Measurements from ENCODE around the gene DDRGK1. TPM values are rescaled to one million over a fixed set of nuclear protein-coding genes. Genes with fewer than 3 reads are reported as not detected.

The DDRGK1 gene
- polyA plus RNA-seq, 3 donors: 39.9 to 42.7 (median 42.6) TPM

GRCh38 chr20:3227936-3228749 lies 23.7 kb upstream of the DDRGK1 start:
- Histone ChIP-seq H3K4me1 (ENCODE audit: control insufficient read depth in 1 of 2, insufficient read depth in 2 of 2, low read length in 2 of 2) (no peaks in the 10 kb centered on the region), H3K27me3 (ENCODE audit: control insufficient read depth in 2 of 2, insufficient read depth in 2 of 2, low read length in 2 of 2) (no peaks in the 10 kb centered on the region), H3K79me2 (ENCODE audit: insufficient read depth, low read length) (no peaks in the 10 kb centered on the region), H3K27ac (ENCODE audit: low read depth in 1 of 2, low read length in 2 of 2) (no peak overlapping the region), H3K4me3 (replicated peaks in 1 of 3; ENCODE audit: low read depth in 2 of 3, low read length in 3 of 3) (no peak overlapping the region), H3K9me3 (replicated peaks in 1 of 2; ENCODE audit: control insufficient read depth in 1 of 2, insufficient read depth in 1 of 2, low read length in 2 of 2) (no peaks in the 10 kb centered on the region), H2AFZ (ENCODE audit: insufficient read depth, low read depth, low read length, poor library complexity, severe bottlenecking) (no peak overlapping the region), H3K4me2 (replicated peaks; ENCODE audit: extremely low read depth, low read length, poor library complexity, severe bottlenecking) (no peak overlapping the region), H4K20me1 (ENCODE audit: insufficient read depth, low read length) (no peaks in the 10 kb centered on the region), H3K9ac (ENCODE audit: insufficient read depth, low read length, poor library complexity, severe bottlenecking) (no peak overlapping the region), H3K36me3 (replicated peaks in 1 of 2; ENCODE audit: control insufficient read depth in 1 of 2, insufficient read depth in 2 of 2, low read length in 2 of 2) (peaks cover 6 to 15% of the 10 kb centered on the region in 2 donors)
- TF ChIP-seq CTCF (IDR thresholded peaks at IDR 0.05): no peak
- Mint-ChIP-seq H3K36me3 (peaks cover 15 to 24% of the 10 kb centered on the region in 2 donors), H3K9me3 (peaks cover 0 to 1% (median 0%) of the 10 kb centered on the region in 7 donors), H3K4me1 (peaks cover under 1% of the 10 kb centered on the region), H3K4me3 (no peak overlapping the region), H3K27ac (peak overlapping the region in 1 of 7 donors; percentile 40), H3K27me3 (ENCODE audit: low read depth in 3 of 3) (peaks cover 0 to 1% (median 0%) of the 10 kb centered on the region in 3 donors)
- intact Hi-C loops (cut with micrococcal nuclease): no loop called here
- no peak for DNase-seq
- 95% methylated on average over 32 of the region's 42 CpGs for WGBS (ENCODE audit: insufficient coverage)

- no peak overlapping the region for H2AFZ ChIP-seq (ENCODE audit: insufficient read depth, low read depth, low read length, poor library complexity, severe bottlenecking)
- H3K36me3 ChIP-seq (replicated peaks in 1 of 2; ENCODE audit: control insufficient read depth in 1 of 2, insufficient read depth in 2 of 2, low read length in 2 of 2): peaks cover 12 to 22% of the 10 kb centered on the region in 2 donors
- no peaks in the 10 kb centered on the region for H4K20me1 ChIP-seq (ENCODE audit: insufficient read depth, low read length)
- H3K36me3 Mint-ChIP-seq: peaks cover 17 to 31% of the 10 kb centered on the region in 2 donors
- H3K9me3 ChIP-seq (replicated peaks in 1 of 2; ENCODE audit: control insufficient read depth in 1 of 2, insufficient read depth in 1 of 2, low read length in 2 of 2): no peaks in the 10 kb centered on the region
- no peak overlapping the region for H3K9ac ChIP-seq (ENCODE audit: insufficient read depth, low read length, poor library complexity, severe bottlenecking)
- DNase-seq: no peak
- no peaks in the 10 kb centered on the region for H3K79me2 ChIP-seq (ENCODE audit: insufficient read depth, low read length)
- peaks cover 0 to 5% of the 10 kb centered on the region in 2 donors for H3K4me1 ChIP-seq (ENCODE audit: control insufficient read depth in 1 of 2, insufficient read depth in 2 of 2, low read length in 2 of 2)
- WGBS (ENCODE audit: insufficient coverage): no CpG with 5 or more reads among the region's 7 CpGs
- H3K27ac ChIP-seq (ENCODE audit: low read depth in 1 of 2, low read length in 2 of 2): no peak overlapping the region
- H3K4me2 ChIP-seq (replicated peaks; ENCODE audit: extremely low read depth, low read length, poor library complexity, severe bottlenecking): no peak overlapping the region
- H3K9me3 Mint-ChIP-seq: peaks cover 0 to 1% (median 0%) of the 10 kb centered on the region in 7 donors
- no peak overlapping the region for H3K4me3 Mint-ChIP-seq
- no peak for TF ChIP-seq CTCF (IDR thresholded peaks at IDR 0.05)
- no peak overlapping the region for H3K27ac Mint-ChIP-seq
- no peaks in the 10 kb centered on the region for H3K27me3 ChIP-seq (ENCODE audit: control insufficient read depth in 2 of 2, insufficient read depth in 2 of 2, low read length in 2 of 2)
- peaks cover 5% of the 10 kb centered on the region for H3K4me1 Mint-ChIP-seq
- peaks cover 0 to 1% (median 0%) of the 10 kb centered on the region in 3 donors for H3K27me3 Mint-ChIP-seq (ENCODE audit: low read depth in 3 of 3)
- intact Hi-C loops (cut with micrococcal nuclease): no loop called here
- H3K4me3 ChIP-seq (replicated peaks in 1 of 3; ENCODE audit: low read depth in 2 of 3, low read length in 3 of 3): no peak overlapping the region
These were observed 23.0 kb upstream of the DDRGK1 start for GRCh38 chr20:3227506-3227905.
